Esophagus muscularis mucosa (tissue), 4 donors: Measurements from ENCODE around the gene KBTBD12. TPM values are rescaled to one million over a fixed set of nuclear protein-coding genes. Genes with fewer than 3 reads are reported as not detected.

ENCODE experiments used
- DNase-seq: peaks from one replicate; pipeline ENCODE4 v3.0.0-alpha.2; 2017; ENCODE audit errors: extremely low spot score
- H3K27ac ChIP-seq, 4 donors: fragments of 200-600 bp; sonication (generic); replicated peaks in 1 of 4; 1 replicate in 3 of 4; 2 replicates in 1 of 4; pipeline ENCODE4 v1.5.1; 2016 to 2019; ENCODE audit warnings: mild to moderate bottlenecking in 1 of 4
- H3K27me3 ChIP-seq, 4 donors: fragments of 200-600 bp; sonication (generic); one replicate each; pipeline versions ENCODE4 v1.5.1 to v1.6.0; 2016 to 2019
- H3K36me3 ChIP-seq, 4 donors: fragments of 200-600 bp; sonication (generic); one replicate each; pipeline ENCODE4 v1.5.1; 2016 to 2019
- H3K4me1 ChIP-seq, 4 donors: fragments of 200-600 bp; sonication (generic); one replicate each; pipeline ENCODE4 v1.5.1; 2016 to 2019
- H3K4me3 ChIP-seq, 4 donors: fragments of 200-600 bp; sonication (generic); 1 replicate in 2 of 4; 2 replicates in 2 of 4; pipeline ENCODE4 v1.5.1; 2016 to 2019; ENCODE audit warnings: mild to moderate bottlenecking in 4 of 4, moderate library complexity in 1 of 4
- H3K9me3 ChIP-seq, 4 donors: fragments of 200-600 bp; sonication (generic); 1 replicate in 3 of 4; 2 replicates in 1 of 4; pipeline ENCODE4 v1.5.1; 2016 to 2019
- CTCF ChIP-seq, 3 experiments: fragments of 200-600 bp in 2 of 3; fragments of 450-650 bp in 1 of 3; sonication (generic) in 2 of 3; IDR thresholded peaks; one replicate each; pipeline ENCODE4 v1.5.1; 2017 to 2019; ENCODE audit warnings: antibody characterized with exemption in 3 of 3, mild to moderate bottlenecking in 2 of 3, moderate library complexity in 1 of 3
- EP300 ChIP-seq: sonication (generic); formaldehyde crosslinking; IDR thresholded peaks from one replicate; pipeline ENCODE4 v1.6.1; 2017; ENCODE audit warnings: antibody characterized with exemption
- POLR2A ChIP-seq: fragments of 450-650 bp; IDR thresholded peaks from one replicate; pipeline ENCODE4 v1.6.1; 2017; ENCODE audit warnings: antibody characterized with exemption, moderate library complexity, mild to moderate bottlenecking, low read depth
- POLR2AphosphoS5 ChIP-seq, 2 donors: sonication (generic); formaldehyde crosslinking; IDR thresholded peaks; one replicate each; pipeline ENCODE4 v1.6.1; 2017; ENCODE audit warnings: antibody characterized with exemption in 2 of 2
- WGBS: methylation state at CpG from one replicate; pipeline ENCODE4 v1.1.5; 2018; 5-methylcytosine and 5-hydroxymethylcytosine counted together
- intact Hi-C: fragments of 100-400 bp; cut with DNase I; formaldehyde crosslinking; loops from one replicate; pipeline ENCODE4 v1.15.1; 2023
- total RNA-seq, 4 donors: library from RNA; depleted of rRNA; stranded (reverse); fragments of >200 nt; gene quantifications; one replicate each; pipeline versions ENCODE4 v1.1.0 to v1.2.1, GENCODE V29; 2016

The KBTBD12 gene
- total RNA-seq, 4 donors from 2014 or later, result 3.8 to 6.0 (median 4.7) TPM

- DNase-seq, result no peak
- Histone ChIP-seq H3K4me3 (no peak overlapping the region), H3K27ac (no peak overlapping the region), H3K36me3 (no peaks in the 10 kb centered on the region), H3K27me3 (no peaks in the 10 kb centered on the region), H3K4me1 (peaks cover 0 to 4% (median 0%) of the 10 kb centered on the region in 4 donors), H3K9me3 (peaks cover 0 to 4% (median 0%) of the 10 kb centered on the region in 4 donors)
- no peak for TF ChIP-seq EP300
- intact Hi-C loops, result no loop called here
- 76% methylated on average over 6 of the region's 6 CpGs for WGBS
Observed at GRCh38 chr3:127991681-127992080, 76.6 kb downstream of the KBTBD12 start.

- H3K4me3 ChIP-seq, result no peak overlapping the region
- H3K27ac ChIP-seq, result no peak overlapping the region
- H3K4me1 ChIP-seq, result no peaks in the 10 kb centered on the region
- 91% methylated on average over 5 of the region's 5 CpGs for WGBS
- TF ChIP-seq POLR2AphosphoS5 (IDR thresholded peaks at IDR 0.05) (no peak), EP300 (no peak), POLR2A (no peak), CTCF (IDR thresholded peaks at IDR 0.05) (no peak)
- intact Hi-C loops, result no loop called here
- H3K36me3 ChIP-seq, result no peaks in the 10 kb centered on the region
- no peaks in the 10 kb centered on the region for H3K27me3 ChIP-seq
- no peak for DNase-seq
- peaks cover 0 to 4% (median 0%) of the 10 kb centered on the region in 4 donors for H3K9me3 ChIP-seq
Observed at GRCh38 chr3:127992127-127992526, 77.1 kb downstream of the KBTBD12 start.

- intact Hi-C loops, result no loop called here
- TF ChIP-seq CTCF (IDR thresholded peaks at IDR 0.05) (no peak), EP300 (no peak), POLR2AphosphoS5 (IDR thresholded peaks at IDR 0.05) (no peak), POLR2A (no peak)
- no peaks in the 10 kb centered on the region for H3K27me3 ChIP-seq
Observed at GRCh38 chr3:127994011-127994410, 79.0 kb downstream of the KBTBD12 start.

GRCh38 chr3:127997016-127997415, 82.0 kb downstream of the KBTBD12 start:
- 90% methylated on average over 7 of the region's 7 CpGs for WGBS

More at GRCh38 chr3:127994011-127994410, 79.0 kb downstream of the KBTBD12 start:
- no peaks in the 10 kb centered on the region for H3K4me1 ChIP-seq
- no peak overlapping the region for H3K4me3 ChIP-seq
- DNase-seq, result peak; percentile 91
- peaks cover 0 to 4% (median 0%) of the 10 kb centered on the region in 4 donors for H3K9me3 ChIP-seq
- H3K36me3 ChIP-seq, result no peaks in the 10 kb centered on the region
- H3K27ac ChIP-seq, result no peak overlapping the region

GRCh38 chr3:127997961-127998360, 82.9 kb downstream of the KBTBD12 start:
- Histone ChIP-seq H3K36me3 (no peaks in the 10 kb centered on the region), H3K27me3 (no peaks in the 10 kb centered on the region), H3K9me3 (peaks cover 0 to 4% (median 0%) of the 10 kb centered on the region in 4 donors), H3K27ac (no peak overlapping the region), H3K4me1 (no peaks in the 10 kb centered on the region), H3K4me3 (no peak overlapping the region)
- 69% methylated on average over 4 of the region's 5 CpGs for WGBS
- TF ChIP-seq POLR2A (no peak), CTCF (IDR thresholded peaks at IDR 0.05) (no peak), EP300 (no peak), POLR2AphosphoS5 (IDR thresholded peaks at IDR 0.05) (no peak)
- DNase-seq, result no peak
- intact Hi-C loops, result no loop called here

More at GRCh38 chr3:127997016-127997415, 82.0 kb downstream of the KBTBD12 start:
- H3K27ac ChIP-seq, result no peak overlapping the region
- H3K36me3 ChIP-seq, result no peaks in the 10 kb centered on the region
- DNase-seq, result no peak
- intact Hi-C loops, result no loop called here
- H3K4me1 ChIP-seq, result no peaks in the 10 kb centered on the region
- no peak for TF ChIP-seq POLR2A
- TF ChIP-seq POLR2AphosphoS5 (IDR thresholded peaks at IDR 0.05), result no peak
- TF ChIP-seq CTCF (IDR thresholded peaks at IDR 0.05), result no peak
- TF ChIP-seq EP300, result no peak
- no peaks in the 10 kb centered on the region for H3K27me3 ChIP-seq
- peaks cover 0 to 4% (median 0%) of the 10 kb centered on the region in 4 donors for H3K9me3 ChIP-seq
- no peak overlapping the region for H3K4me3 ChIP-seq
